HG03354 (cell line): Measurements from ENCODE around the gene FXYD3.

ENCODE experiments used
- ATAC-seq: cut with Tn5 transposase; IDR thresholded peaks from one replicate; pipeline ENCODE4 v1.9.1; 2021; ENCODE audit warnings: mild to moderate bottlenecking; ENCODE audit not compliant: unreplicated experiment, poor library complexity, severe bottlenecking

FXYD3 gene

DNA sequence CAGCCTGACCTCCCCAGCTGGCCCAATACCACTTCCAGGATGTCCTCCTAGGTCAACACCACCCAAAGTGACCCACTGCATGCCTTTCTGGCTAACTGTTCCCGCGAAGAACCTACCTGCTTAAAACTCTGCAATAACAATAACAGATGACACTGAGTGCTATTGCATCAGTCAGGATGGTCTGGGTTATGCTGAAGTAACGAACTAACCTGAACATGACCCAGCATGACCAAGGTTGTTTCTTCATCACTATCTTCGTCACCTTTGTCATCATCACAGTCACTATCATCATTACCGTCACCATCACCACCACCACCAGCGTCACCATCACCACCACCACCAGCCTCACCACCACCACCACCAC lies 10.6 kb upstream of the FXYD3 start:
- no peak for ATAC-seq

DNA sequence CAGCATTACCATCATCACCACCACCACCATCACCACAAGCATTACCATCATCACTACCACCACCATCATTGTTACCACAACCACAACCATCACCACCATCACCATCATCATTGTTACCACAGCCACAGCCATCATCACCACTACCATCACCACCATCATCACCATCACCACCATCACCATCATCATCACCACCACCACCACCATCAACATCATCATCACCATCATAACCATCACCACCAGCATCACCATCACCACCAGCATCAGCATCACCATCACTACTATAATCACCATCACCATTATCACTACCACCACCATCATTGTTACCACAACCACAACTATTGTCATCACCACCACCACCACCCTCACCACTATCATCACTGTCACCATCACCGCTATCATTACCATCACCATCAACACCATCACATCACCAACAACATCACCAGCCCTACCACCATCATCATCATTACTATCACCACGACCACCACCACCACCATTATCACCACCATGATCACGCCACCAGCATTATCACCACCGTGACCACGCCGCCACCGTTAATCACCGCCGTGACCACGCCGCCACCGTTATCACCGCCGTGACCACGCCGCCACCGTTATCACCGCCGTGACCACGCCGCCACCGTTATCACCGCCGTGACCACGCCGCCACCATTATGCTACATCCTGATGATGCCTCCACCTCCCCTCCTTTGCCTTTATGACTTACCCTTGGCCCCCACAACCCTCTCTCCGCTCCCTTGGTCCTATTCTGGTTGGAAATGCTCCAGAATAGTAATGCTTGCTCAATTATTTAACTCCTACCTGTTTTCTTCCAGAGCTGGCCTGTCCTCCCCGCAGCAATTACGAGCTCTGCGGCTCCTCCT lies 10.0 kb upstream of the FXYD3 start:
- no peak for ATAC-seq

DNA sequence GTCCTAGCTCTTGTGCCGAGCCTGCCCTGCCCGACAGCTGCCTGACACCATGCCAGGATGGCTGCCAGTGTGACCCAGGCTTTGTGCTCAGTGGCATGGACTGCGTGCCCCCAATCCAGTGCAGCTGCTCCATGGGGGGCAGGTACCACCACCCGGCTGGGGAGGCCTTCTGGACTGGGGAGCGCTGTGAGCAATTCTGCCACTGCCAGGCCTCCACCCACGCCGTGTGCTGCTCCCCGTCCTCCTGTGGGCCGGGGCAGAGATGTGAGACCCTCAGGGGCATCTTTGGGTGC lies 9.4 kb upstream of the FXYD3 start:
- ATAC-seq, result no peak

DNA sequence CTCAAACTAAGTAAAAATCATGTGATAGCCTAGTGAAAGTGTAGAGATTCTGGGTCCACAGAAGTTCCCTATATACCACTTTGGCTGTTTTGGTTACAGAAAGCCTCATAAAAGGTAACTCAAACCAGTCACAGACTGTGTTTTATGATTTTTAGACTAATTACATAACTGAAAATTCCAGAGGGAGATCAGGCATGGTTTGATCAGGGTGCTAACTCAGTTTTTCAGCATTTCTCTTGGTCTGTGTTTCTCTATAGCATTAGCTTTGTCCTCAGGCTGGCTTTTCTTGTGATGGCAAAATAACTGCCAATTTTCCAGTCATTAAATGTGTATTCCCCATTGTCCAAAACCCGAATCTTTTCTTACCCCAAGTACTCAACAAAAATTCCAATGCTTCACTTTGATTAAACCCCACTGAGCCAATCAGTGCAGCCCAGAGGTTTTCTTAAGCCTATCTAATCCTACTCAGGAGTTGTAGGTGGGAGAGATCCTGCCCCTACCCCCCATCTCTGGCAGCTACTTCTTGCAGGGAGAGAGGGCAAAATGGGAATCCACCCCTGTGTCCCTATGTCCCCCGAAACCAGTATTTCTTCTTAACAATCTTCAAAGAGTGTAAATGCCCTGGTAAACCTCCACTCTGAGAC lies 8.6 kb upstream of the FXYD3 start:
- ATAC-seq, result no peak

DNA sequence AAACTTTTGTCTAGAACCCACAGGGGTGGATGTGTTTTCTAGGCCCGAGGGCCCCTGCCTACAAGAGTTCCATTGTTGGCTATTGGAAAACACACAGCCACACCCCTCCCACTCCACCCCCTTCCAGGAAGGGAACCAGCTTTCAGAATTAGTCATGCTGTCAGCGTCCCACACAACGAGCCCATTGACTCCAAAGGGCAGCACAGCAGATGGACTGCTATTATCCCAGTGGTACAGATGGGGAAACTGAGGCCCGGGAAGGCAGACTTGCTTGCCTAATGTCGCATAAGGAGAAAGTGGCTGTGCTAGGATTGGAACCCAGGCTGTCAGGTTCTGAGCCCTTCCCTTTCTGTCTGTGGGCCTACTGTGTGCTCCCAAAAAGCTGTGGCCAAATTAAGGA lies 8.1 kb upstream of the FXYD3 start:
- no peak for ATAC-seq

DNA sequence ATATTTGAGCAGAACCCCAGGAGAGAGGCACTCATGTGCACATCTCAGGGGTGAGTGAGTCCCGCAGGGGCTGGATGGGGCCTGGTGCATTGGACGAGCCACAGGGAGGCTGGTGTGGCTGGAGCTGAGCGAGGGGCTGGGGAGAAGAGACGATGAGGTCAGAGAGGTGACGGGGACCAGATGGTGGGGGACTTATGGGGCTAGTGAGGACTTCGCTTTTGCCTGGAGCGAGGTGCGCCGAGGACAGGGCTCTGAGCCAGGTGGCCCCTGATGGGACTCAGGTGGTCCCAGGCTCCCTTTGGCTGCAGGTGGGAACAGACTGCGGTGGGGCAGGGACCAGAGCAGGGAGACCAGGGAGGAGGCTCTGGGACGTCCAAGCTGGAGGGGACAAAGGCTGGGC lies 6.9 kb upstream of the FXYD3 start:
- ATAC-seq, result no peak

DNA sequence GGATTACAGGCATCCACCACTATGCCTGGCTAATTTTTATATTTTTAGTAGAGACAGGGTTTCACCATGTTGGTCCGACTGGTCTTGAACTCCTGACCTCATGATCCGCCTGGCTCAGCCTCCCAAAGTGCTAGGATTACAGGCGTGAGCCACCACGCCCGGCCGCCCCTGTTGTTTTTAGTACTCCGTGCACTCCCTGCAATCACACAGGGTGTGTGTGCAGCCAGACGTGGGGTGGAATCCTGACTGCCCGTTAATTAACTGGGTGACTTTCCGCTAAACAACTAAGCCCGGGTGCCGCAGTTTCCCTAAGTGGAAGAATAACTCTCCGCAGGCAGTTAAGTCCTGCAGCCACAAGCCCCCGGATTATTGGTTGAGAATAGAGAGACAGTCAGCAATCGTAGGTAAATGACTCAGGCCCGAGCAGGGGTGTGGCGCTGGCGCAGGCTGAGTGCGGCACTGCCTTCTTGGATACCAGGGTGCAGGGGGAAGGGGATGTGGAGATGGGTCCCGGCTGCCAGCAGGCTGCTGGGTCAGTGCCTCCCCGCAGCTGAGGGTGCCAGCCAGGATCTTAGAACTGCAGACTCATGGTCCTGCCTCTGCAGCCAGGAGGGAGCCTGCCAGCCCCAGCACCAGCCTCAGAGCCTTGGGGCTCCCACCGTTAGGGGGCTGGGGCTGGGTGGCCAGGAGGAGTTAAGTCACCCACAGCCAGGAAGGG lies 6.1 kb upstream of the FXYD3 start:
- no peak for ATAC-seq

DNA sequence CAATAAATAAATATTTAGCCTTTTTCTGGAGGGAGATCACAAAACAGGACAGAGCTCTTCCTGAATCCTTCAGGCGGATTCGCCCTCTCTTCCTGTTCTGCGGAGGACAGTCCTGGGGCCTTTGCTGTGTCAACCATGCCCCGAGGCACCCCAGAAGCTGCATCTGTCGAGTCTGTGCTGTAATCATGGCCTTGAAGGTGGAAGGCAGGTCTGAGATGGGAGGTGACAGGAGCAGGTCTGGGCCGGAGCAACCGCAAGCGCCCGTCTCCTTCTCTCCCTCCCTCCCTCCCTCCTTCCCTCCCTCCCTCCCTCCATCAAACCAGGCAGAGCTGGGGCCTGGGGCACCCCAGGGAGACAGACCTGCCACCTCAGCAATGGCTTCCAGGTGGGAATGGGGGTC lies 4.6 kb upstream of the FXYD3 start:
- ATAC-seq, result no peak

DNA sequence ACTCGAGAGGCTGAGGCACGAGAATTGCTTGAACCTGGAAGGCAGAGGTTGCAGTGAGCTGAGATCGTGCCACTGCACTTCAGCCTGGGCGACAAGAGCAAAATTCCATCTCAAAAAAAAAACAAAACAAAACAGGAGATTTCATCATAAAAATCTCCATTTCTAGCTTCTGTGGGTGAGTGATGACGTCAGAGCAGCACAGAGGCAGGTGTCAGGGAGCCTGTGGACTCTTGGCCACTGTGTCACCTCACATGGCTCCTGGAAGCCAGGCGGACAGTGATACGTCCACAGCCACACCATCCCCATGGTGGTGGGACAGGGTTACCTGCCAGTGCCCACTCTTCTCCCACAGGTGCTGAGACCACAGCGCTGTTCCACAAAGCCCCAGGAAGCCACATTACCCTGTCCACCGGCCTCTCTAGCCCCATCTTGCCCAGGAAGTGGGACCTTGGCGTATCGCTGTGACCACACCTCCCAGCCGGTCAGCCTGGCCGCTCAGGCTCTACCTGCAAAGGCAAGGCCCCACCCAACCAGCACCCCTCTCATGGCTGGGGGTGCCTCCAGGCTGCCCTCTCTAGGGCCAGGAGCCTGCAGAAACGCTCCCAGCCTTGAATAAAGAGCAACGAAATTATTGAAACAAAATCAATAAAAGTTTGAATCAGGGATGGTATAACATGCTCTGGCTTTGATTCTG lies 2.5 kb upstream of the FXYD3 start:
- no peak for ATAC-seq

DNA sequence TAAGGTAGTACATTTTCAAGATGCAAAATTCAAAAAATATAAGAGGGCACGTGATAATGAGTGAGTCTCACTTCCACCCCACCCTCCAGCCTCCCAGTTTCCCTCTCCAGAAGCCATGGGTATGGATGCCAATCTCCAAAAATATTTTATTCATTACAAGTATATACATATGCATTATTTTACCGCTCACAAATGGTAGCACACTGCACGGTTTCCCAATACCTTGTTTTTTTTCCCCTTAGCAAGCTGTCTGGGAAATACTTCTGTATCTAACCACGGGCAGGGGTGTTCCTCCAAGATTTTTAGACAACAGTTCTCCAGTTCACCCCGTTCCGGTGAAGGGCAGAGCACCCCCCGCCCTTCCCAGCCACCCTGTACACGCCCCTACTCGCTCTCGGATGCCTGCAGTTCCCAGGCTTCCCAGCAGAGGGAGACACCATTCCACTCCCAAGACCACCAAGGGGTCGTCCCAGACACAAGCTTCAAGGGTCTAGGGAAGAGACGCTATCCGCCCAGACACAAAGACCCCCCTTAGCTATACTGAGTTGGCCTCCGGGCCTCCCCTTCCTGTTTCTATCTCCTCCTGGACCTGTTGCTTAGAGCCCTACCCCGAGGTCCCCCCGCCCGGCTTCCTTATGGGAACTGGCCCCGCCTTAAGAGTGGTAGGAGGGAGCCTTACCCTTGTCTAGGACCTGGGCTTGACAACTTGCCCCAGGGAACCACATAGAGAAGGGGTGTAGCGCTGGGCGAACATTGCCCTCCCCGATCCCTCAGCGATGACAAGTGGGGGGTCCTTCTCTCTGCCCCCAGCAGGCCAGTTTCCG lies 1.1 kb upstream of the FXYD3 start:
- ATAC-seq, result no peak

DNA sequence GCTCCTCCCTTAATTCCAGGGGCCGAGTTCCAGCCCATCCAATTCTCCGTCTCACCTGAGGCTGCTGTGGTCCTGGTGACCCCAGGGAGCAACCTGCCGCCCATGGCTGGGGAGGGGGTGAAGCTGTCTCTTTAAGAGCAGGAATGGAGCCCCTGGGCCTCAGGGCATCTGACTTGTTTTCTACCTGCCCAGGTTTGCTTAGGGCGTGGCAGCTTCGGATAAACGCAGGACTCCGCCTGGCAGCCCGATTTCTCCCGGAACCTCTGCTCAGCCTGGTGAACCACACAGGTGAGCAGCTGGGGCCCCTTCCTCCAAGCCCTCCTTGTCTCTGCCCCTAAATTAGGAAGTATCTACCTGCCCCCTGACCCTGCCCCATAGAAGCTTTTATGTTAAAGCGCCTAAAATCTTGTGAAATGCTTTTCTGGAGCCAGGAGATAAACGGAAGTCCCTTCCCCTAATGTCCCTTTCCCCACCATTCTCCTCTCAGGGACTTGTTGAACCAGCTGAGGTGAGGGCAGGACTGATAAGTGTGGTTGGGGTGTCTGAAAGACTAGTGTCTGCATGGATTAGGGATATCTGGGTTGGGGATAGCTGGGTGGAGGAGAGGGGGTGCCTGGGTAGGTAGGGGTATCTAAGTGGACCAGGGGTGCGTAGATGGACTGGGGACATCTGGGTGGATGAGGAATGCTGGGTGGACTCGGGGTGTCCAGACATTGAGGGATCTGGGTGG lies 614 bp downstream of the FXYD3 start:
- ATAC-seq, result no peak

DNA sequence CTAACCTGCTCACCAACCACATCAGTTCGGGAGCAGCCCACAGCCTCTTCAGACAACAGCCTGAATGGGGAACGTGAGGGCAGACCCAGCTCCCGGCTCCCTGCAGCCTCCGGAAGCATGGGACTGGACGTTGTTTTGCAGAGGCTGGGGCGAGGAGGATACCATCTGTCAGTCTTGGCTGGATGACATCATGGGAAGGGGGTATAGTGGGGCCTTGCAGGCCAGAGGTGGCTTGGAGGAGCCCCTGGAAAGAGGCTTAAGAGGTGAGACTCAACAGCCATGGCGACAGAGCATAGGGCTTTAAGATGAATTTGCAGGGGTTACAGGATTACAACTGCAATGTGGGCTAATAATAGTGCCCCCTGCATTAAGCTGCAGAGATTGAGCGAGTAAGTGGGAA lies 1.5 kb downstream of the FXYD3 start:
- no peak for ATAC-seq

DNA sequence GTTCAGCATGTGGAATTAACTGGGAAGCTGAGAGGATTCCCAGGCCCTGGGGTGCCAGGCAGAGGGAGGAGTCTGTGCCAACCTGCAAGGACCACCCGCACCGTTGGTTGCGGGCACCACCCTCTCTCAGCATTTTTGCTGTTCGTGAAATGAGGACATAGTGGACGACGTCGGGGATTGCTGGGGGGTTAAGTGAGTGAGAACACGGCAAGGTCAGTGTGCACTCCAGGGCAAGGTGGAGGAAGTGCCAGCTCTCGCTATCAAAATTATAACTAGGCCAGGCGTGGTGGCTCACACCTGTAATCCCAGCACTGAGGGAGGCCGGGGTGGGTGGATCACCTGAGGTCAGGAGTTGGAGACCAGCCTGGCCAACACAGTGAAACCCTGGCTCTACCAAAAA lies 2.2 kb downstream of the FXYD3 start:
- no peak for ATAC-seq

DNA sequence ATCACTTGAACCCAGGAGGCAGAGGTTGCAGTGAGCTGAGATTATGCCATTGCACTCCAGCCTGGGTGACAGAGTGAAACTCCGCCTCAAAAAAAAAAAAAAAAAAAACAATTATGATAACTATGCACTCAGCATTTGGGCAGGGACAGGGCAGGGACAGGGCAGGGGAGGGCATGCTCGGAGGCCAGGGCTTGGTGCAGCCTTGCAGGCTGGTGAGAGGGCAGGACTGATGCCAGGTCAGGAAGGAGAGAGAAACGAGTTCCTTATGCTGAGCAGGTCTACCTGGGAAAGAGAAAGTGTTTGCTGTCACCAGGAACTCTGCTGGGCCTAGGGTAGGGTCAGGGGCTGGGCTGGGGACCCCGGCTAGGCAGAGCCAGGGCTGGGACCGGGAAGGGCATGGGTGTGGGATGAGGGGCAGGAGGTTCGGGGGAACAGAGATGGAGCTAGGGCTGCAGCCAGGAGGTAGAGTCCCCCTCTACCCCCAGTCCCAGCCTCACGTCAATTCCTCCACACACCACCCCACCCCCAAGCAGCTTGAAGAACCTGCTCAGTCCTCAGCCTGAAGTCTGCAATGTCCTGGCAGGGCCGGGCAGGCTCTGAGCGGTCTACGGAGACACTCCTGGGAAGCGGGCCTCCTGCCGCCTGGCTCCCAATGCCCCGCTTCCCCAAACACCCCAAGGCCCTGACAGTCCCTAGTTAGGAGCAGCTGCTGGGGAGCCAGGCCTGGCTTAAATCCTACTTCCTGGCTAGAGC lies 2.8 kb downstream of the FXYD3 start:
- ATAC-seq, result no peak

DNA sequence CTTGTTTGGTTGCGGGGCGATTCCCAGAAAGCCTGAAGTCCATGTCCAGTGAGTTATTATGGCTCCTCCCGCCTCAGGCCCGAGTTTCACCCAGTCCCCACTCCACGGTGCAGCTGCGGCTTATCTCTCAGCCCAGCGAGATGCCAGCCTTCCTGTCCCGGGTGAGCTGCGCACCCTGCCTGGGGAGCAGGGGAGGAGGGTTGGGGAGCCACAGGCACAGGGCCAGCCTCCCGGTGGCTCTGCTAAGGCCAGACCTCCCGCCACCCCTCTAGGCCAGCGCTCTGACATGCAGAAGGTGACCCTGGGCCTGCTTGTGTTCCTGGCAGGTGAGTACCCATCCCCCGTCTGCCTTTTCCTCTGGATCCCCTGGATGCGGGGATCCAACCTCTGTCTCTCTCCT lies 3.5 kb downstream of the FXYD3 start:
- ATAC-seq, result no peak

DNA sequence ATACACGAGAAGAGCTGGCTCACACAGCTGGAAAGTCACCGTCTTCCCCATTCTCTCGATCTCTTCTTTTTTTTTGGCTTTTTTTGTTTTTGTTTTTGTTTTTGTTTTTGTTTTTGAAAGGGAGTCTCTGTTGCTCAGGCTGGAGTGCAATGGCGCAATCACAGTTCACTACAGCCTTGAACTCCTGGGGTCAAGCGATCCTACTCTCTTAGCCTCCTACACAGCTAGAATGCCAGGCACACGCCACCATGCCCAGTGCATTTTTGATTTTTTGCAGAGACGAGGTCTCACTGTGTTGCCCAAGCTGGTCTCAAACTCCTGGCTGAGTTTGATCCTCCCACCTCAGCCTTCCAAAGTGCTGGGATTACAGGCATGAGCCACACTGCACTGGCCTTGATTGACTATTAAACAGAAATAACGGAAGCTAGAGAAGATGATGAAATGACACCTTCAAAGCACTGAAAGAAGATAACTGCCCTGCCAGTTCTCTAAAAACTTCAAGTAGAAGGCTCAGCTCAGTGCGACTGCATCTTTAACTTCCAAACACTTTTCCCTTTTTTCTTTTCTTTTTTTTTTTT lies 4.0 kb downstream of the FXYD3 start:
- ATAC-seq, result no peak

DNA sequence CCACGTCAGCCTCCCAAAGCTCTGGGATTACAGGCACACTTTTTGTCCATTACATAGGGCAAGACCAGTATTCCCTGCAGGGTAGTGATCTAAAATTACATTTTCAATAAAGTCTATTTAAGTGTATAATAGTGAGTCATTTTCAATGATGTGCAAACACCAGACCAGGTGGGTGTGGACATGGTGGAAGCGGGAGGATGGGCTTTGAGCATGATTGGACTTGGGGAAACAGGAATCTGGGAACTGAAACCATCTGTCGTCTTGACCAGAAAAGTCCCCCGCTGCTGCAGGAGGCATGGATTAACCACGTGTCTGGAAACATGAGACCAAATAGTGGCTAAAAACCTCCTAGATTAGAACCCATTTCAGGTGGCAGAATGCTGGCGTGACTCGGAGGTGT lies 4.9 kb downstream of the FXYD3 start:
- no peak for ATAC-seq

DNA sequence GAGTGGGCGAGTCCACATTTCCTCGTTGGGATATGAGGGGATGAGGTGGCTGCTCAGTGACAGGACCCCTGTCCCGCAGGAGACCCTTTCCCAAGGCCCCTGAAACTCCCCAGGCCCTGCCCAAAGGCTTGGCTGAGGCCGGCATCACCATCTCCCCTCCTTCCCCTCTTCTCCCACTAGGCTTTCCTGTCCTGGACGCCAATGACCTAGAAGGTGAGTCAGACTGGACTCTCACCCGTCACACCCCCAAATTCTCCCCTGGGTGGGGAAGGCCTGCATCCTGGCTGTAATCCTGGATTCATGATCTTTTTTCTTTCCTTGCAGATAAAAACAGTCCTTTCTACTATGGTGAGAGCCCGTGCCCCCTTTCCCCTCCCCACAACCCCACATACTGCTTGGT lies 5.3 kb downstream of the FXYD3 start:
- no peak for ATAC-seq
